OCI-LY1 (cell line): Measurements from ENCODE around the gene SLC2A5.
"Not testable (repeated sequence)": the region's sequence is repeated elsewhere in the genome, so short reads cannot be mapped to it uniquely, and the experiment has no call there.

Experiments used
- H2AFZ ChIP-seq: fragments of 200-600 bp; sonication (generic), shearing (Covaris generic); 2 replicates; pipeline ENCODE4 v1.6.0; 2014; ENCODE audit warnings: antibody characterized with exemption, mild to moderate bottlenecking, low read length
- H3F3A ChIP-seq: fragments of 200-600 bp; sonication (generic), shearing (Covaris generic); 2 replicates; pipeline ENCODE4 v1.6.0; 2014; ENCODE audit warnings: mild to moderate bottlenecking, antibody characterized with exemption, low read length, moderate library complexity; ENCODE audit not compliant: insufficient read depth
- H3K27ac ChIP-seq: fragments of 200-600 bp; sonication (generic); 2 replicates; pipeline ENCODE4 v1.5.1; 2014; ENCODE audit warnings: low read length, mixed run types, mild to moderate bottlenecking, low read depth; ENCODE audit not compliant: poor library complexity, severe bottlenecking
- H3K27me3 ChIP-seq: fragments of 200-600 bp; sonication (generic); 2 replicates; pipeline ENCODE4 v1.6.0; 2014; ENCODE audit warnings: antibody characterized with exemption, mild to moderate bottlenecking, low read length, moderate library complexity; ENCODE audit not compliant: insufficient read depth
- H3K36me3 ChIP-seq: fragments of 200-600 bp; sonication (generic); 2 replicates; pipeline ENCODE4 v1.6.1; 2014; ENCODE audit warnings: mild to moderate bottlenecking, antibody characterized with exemption, low read length, moderate library complexity, mixed read lengths; ENCODE audit not compliant: insufficient read depth
- H3K4me1 ChIP-seq: fragments of 200-600 bp; sonication (generic); 2 replicates; pipeline ENCODE4 v1.5.1; 2014; ENCODE audit warnings: mild to moderate bottlenecking, low read length, moderate library complexity; ENCODE audit not compliant: insufficient read depth, severe bottlenecking
- H3K4me2 ChIP-seq: fragments of 200-600 bp; sonication (generic), shearing (Covaris generic); 2 replicates; pipeline ENCODE4 v1.6.1; 2014; ENCODE audit warnings: low read length
- H3K4me3 ChIP-seq: fragments of 200-600 bp; sonication (generic); 2 replicates; pipeline ENCODE4 v1.5.1; 2014; ENCODE audit warnings: low read length, low read depth, mild to moderate bottlenecking, mixed read lengths; ENCODE audit not compliant: poor library complexity, severe bottlenecking
- H3K79me2 ChIP-seq: fragments of 200-600 bp; shearing (Covaris generic); 2 replicates; pipeline ENCODE4 v1.6.1; 2016; ENCODE audit warnings: mixed run types, low read length, mixed read lengths; ENCODE audit not compliant: insufficient read depth
- H3K9ac ChIP-seq: fragments of 200-600 bp; sonication (generic), shearing (Covaris generic); 2 replicates; pipeline ENCODE4 v1.6.1; 2014; ENCODE audit warnings: mild to moderate bottlenecking, low read length, mixed read lengths
- H3K9me2 ChIP-seq: fragments of 200-600 bp; sonication (generic), shearing (Covaris generic); 2 replicates; pipeline ENCODE4 v1.6.1; 2014; ENCODE audit warnings: low read depth, mild to moderate bottlenecking, low read length, mixed read lengths
- H3K9me3 ChIP-seq: fragments of 200-600 bp; shearing (Covaris generic); 2 replicates; pipeline ENCODE4 v1.6.1; 2014; ENCODE audit warnings: low read length, mixed read lengths
- H4K20me1 ChIP-seq: fragments of 200-600 bp; sonication (generic), shearing (Covaris generic); 2 replicates; pipeline ENCODE4 v1.6.0; 2016; ENCODE audit warnings: mild to moderate bottlenecking, low read length; ENCODE audit not compliant: insufficient read depth
- CTCF ChIP-seq: fragments of 200-600 bp; sonication (generic), shearing (Covaris generic); IDR thresholded peaks from 2 replicates; pipeline ENCODE4 v1.5.1; 2017; ENCODE audit warnings: mild to moderate bottlenecking, antibody characterized with exemption, low read length, moderate library complexity, mixed read lengths
- EZH2 ChIP-seq: fragments of 200-600 bp; sonication (generic), shearing (Covaris generic); IDR thresholded peaks from 2 replicates; pipeline ENCODE4 v1.8.0; 2017; ENCODE audit warnings: borderline replicate concordance, mixed run types, mild to moderate bottlenecking, antibody characterized with exemption, low read length, moderate library complexity, mixed read lengths

SLC2A5 gene

GRCh38 chr1:9031484-9032259, 37.8 kb downstream of the SLC2A5 start:
- no peak overlapping the region for H3K4me3 ChIP-seq

GRCh38 chr1:9031077-9031476, 38.4 kb downstream of the SLC2A5 start:
- H3K27me3 ChIP-seq, H3K79me2 ChIP-seq, H3K9ac ChIP-seq, H3K4me2 ChIP-seq, H2AFZ ChIP-seq, H3K4me1 ChIP-seq, H3K9me2 ChIP-seq, H4K20me1 ChIP-seq, H3F3A ChIP-seq, H3K27ac ChIP-seq, H3K4me3 ChIP-seq: not testable (repeated sequence)
- H3K9me3 ChIP-seq = peaks cover 17% of the 10 kb centered on the region
- H3K36me3 ChIP-seq = peaks cover 10% of the 10 kb centered on the region

More at GRCh38 chr1:9031484-9032259, 37.8 kb downstream of the SLC2A5 start:
- peaks cover 4% of the 10 kb centered on the region; the same call in 1 of the 2 replicates for H3F3A ChIP-seq
- H3K36me3 ChIP-seq = peaks cover 16% of the 10 kb centered on the region
- H3K9me2 ChIP-seq = no peaks in the 10 kb centered on the region
- H4K20me1 ChIP-seq = no peaks in the 10 kb centered on the region
- no peaks in the 10 kb centered on the region for H3K79me2 ChIP-seq
- no peak for TF ChIP-seq EZH2
- TF ChIP-seq CTCF = no peak
- no peak overlapping the region for H3K4me2 ChIP-seq
- H3K9me3 ChIP-seq = peaks cover 17% of the 10 kb centered on the region
- no peak overlapping the region for H3K9ac ChIP-seq
- no peaks in the 10 kb centered on the region for H3K4me1 ChIP-seq
- H3K27ac ChIP-seq = no peak overlapping the region
- no peak overlapping the region for H2AFZ ChIP-seq
- H3K27me3 ChIP-seq = no peaks in the 10 kb centered on the region; the same call in 1 of the 2 replicates

GRCh38 chr1:9028921-9029705, 40.3 kb downstream of the SLC2A5 start:
- Histone ChIP-seq H3K9me3 (peaks cover 17% of the 10 kb centered on the region), H3K4me2 (no peak overlapping the region)

More at GRCh38 chr1:9028921-9029705, 40.3 kb downstream of the SLC2A5 start:
- Histone ChIP-seq H3K9ac (no peak overlapping the region), H3K27me3 (no peaks in the 10 kb centered on the region; the same call in 1 of the 2 replicates), H2AFZ (no peak overlapping the region), H3F3A (no peaks in the 10 kb centered on the region), H3K4me3 (no peak overlapping the region), H4K20me1 (no peaks in the 10 kb centered on the region), H3K4me1 (no peaks in the 10 kb centered on the region), H3K27ac (no peak overlapping the region), H3K79me2 (no peaks in the 10 kb centered on the region), H3K9me2 (no peaks in the 10 kb centered on the region), H3K36me3 (no peaks in the 10 kb centered on the region; the same call in 1 of the 2 replicates)
- no peak for TF ChIP-seq CTCF
- TF ChIP-seq EZH2 = no peak
